ENCODE measurements around the gene OR6J1.

DNA sequence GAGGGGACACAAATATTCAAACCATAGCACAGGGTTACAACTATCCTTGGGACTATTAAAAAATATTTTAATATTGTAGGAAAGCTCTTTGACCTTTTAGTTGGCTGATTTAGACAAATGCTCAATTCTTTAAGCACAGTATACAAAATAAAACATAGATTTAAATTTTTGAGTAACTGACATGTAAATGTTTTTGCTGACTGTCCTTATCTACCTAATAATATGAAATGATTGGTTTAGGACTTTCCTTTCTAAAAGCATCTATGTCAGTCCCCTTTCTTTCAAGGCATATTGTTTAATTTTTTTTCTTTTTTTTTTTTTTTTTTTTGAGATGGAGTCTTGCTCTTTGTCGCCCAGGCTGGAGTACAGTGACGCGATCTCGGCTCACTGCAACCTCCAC lies 16.5 kb upstream of the OR6J1 start:
- TF ChIP-seq CTCF (IDR thresholded peaks at IDR 0.05) (no peak), POLR2A (IDR thresholded peaks at IDR 0.05) (no peak), EP300 (IDR thresholded peaks at IDR 0.05) (no peak)
